Mononuclear cell (primary cell): Measurements from ENCODE around the gene PYGB. TPM values are rescaled to one million over a fixed set of nuclear protein-coding genes. Genes with fewer than 3 reads are reported as not detected.

Source experiments
- H3K27me3 ChIP-seq: 2 replicates; pipeline ENCODE4 v1.6.0; 2011; ENCODE audit warnings: low read length, control low read depth; ENCODE audit not compliant: insufficient read depth
- H3K4me1 ChIP-seq: 2 replicates; pipeline ENCODE4 v1.5.1; 2011; ENCODE audit warnings: mild to moderate bottlenecking, low read length, control low read depth; ENCODE audit not compliant: insufficient read depth
- H3K4me3 ChIP-seq: 2 replicates; pipeline ENCODE4 v1.5.1; 2011; ENCODE audit warnings: mild to moderate bottlenecking, low read length, moderate library complexity
- H3K9me3 ChIP-seq: 2 replicates; pipeline ENCODE4 v1.5.1; 2011; ENCODE audit warnings: low read depth, mild to moderate bottlenecking, control low read depth, low read length
- total RNA-seq: library from RNA; depleted of rRNA; stranded (reverse); fragments of >200 nt; gene quantifications from one replicate; pipeline ENCODE4 v1.2.3, GENCODE V29; 2012

Gene PYGB
- total RNA-seq, 1 donor: 24.8 TPM

- no peaks in the 10 kb centered on the region for H3K27me3 ChIP-seq
- no peaks in the 10 kb centered on the region for H3K9me3 ChIP-seq
- no peak overlapping the region for H3K4me3 ChIP-seq
- H3K4me1 ChIP-seq: no peaks in the 10 kb centered on the region
These were observed 27.3 kb downstream of the PYGB start for GRCh38 chr20:25274891-25275812.

- Histone ChIP-seq H3K4me3 (no peak overlapping the region), H3K4me1 (no peaks in the 10 kb centered on the region), H3K9me3 (no peaks in the 10 kb centered on the region), H3K27me3 (no peaks in the 10 kb centered on the region)
These were observed 28.1 kb downstream of the PYGB start for GRCh38 chr20:25275813-25276532.

GRCh38 chr20:25276533-25277050 is 28.7 kb downstream of the PYGB start:
- Histone ChIP-seq H3K27me3 (no peaks in the 10 kb centered on the region), H3K4me3 (no peak overlapping the region), H3K9me3 (no peaks in the 10 kb centered on the region), H3K4me1 (no peaks in the 10 kb centered on the region)

- Histone ChIP-seq H3K9me3 (no peaks in the 10 kb centered on the region), H3K27me3 (no peaks in the 10 kb centered on the region), H3K4me1 (no peaks in the 10 kb centered on the region), H3K4me3 (no peak overlapping the region)
These were observed 29.3 kb downstream of the PYGB start for GRCh38 chr20:25277051-25277801.

- H3K4me1 ChIP-seq: no peaks in the 10 kb centered on the region
- no peak overlapping the region for H3K4me3 ChIP-seq
- H3K27me3 ChIP-seq: no peaks in the 10 kb centered on the region
- H3K9me3 ChIP-seq: no peaks in the 10 kb centered on the region
These were observed 30.1 kb downstream of the PYGB start for GRCh38 chr20:25277941-25278521.

- Histone ChIP-seq H3K4me1 (no peaks in the 10 kb centered on the region), H3K9me3 (no peaks in the 10 kb centered on the region), H3K4me3 (no peak overlapping the region), H3K27me3 (no peaks in the 10 kb centered on the region)
These were observed 30.9 kb downstream of the PYGB start for GRCh38 chr20:25278636-25279361.

GRCh38 chr20:25279403-25279802 is 31.5 kb downstream of the PYGB start:
- H3K4me1 ChIP-seq: no peaks in the 10 kb centered on the region
- no peaks in the 10 kb centered on the region for H3K27me3 ChIP-seq
- H3K4me3 ChIP-seq: no peak overlapping the region
- no peaks in the 10 kb centered on the region for H3K9me3 ChIP-seq

GRCh38 chr20:25280051-25280573 is 32.2 kb downstream of the PYGB start:
- no peaks in the 10 kb centered on the region for H3K27me3 ChIP-seq
- H3K4me1 ChIP-seq: no peaks in the 10 kb centered on the region
- H3K4me3 ChIP-seq: no peak overlapping the region
- no peaks in the 10 kb centered on the region for H3K9me3 ChIP-seq

- H3K27me3 ChIP-seq: no peaks in the 10 kb centered on the region
These were observed 33.0 kb downstream of the PYGB start for GRCh38 chr20:25280574-25281535.

GRCh38 chr20:25281541-25281991 is 33.7 kb downstream of the PYGB start:
- Histone ChIP-seq H3K27me3 (no peaks in the 10 kb centered on the region), H3K4me1 (no peaks in the 10 kb centered on the region), H3K4me3 (no peak overlapping the region), H3K9me3 (no peaks in the 10 kb centered on the region)

More at GRCh38 chr20:25280574-25281535, 33.0 kb downstream of the PYGB start:
- Histone ChIP-seq H3K9me3 (no peaks in the 10 kb centered on the region), H3K4me3 (no peak overlapping the region), H3K4me1 (no peaks in the 10 kb centered on the region)

- H3K4me3 ChIP-seq: no peak overlapping the region
- no peaks in the 10 kb centered on the region for H3K27me3 ChIP-seq
- H3K9me3 ChIP-seq: no peaks in the 10 kb centered on the region
- no peaks in the 10 kb centered on the region for H3K4me1 ChIP-seq
These were observed 34.3 kb downstream of the PYGB start for GRCh38 chr20:25282034-25282781.

- no peaks in the 10 kb centered on the region for H3K9me3 ChIP-seq
- H3K27me3 ChIP-seq: no peaks in the 10 kb centered on the region
- no peaks in the 10 kb centered on the region for H3K4me1 ChIP-seq
- no peak overlapping the region for H3K4me3 ChIP-seq
These were observed 34.9 kb downstream of the PYGB start for GRCh38 chr20:25282796-25283195.
